ENCODE data around the gene ADCY5.

The ADCY5 gene

DNA sequence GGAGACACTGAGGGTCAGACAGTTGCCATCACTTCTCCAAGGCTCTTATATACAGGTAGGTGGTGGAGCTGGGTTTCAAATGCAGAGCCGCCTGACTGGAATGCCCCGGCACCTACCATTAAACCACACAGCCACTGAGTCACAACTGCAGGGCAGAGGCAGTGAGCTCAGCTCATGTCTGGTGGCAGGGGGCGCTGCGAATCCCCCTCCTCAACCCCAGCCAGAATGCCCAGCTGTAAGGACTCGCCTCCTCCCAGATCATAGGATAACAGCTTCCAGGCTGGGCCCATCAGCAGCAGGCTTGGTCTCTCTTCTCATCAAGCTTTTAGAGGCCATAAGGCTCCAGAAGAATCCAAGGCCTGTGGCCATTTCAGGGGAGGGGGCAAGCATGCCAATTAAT is 26.4 kb downstream of the ADCY5 start:
- TF ChIP-seq, protein P1, sequence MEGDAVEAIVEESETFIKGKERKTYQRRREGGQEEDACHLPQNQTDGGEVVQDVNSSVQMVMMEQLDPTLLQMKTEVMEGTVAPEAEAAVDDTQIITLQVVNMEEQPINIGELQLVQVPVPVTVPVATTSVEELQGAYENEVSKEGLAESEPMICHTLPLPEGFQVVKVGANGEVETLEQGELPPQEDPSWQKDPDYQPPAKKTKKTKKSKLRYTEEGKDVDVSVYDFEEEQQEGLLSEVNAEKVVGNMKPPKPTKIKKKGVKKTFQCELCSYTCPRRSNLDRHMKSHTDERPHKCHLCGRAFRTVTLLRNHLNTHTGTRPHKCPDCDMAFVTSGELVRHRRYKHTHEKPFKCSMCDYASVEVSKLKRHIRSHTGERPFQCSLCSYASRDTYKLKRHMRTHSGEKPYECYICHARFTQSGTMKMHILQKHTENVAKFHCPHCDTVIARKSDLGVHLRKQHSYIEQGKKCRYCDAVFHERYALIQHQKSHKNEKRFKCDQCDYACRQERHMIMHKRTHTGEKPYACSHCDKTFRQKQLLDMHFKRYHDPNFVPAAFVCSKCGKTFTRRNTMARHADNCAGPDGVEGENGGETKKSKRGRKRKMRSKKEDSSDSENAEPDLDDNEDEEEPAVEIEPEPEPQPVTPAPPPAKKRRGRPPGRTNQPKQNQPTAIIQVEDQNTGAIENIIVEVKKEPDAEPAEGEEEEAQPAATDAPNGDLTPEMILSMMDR (IDR thresholded peaks at IDR 0.05; ENCODE audit: borderline replicate concordance, insufficient read depth, low read depth, low read length): no peak
- H3K4me3 ChIP-seq (ENCODE audit: low read depth, low read length): no peak overlapping the region

DNA sequence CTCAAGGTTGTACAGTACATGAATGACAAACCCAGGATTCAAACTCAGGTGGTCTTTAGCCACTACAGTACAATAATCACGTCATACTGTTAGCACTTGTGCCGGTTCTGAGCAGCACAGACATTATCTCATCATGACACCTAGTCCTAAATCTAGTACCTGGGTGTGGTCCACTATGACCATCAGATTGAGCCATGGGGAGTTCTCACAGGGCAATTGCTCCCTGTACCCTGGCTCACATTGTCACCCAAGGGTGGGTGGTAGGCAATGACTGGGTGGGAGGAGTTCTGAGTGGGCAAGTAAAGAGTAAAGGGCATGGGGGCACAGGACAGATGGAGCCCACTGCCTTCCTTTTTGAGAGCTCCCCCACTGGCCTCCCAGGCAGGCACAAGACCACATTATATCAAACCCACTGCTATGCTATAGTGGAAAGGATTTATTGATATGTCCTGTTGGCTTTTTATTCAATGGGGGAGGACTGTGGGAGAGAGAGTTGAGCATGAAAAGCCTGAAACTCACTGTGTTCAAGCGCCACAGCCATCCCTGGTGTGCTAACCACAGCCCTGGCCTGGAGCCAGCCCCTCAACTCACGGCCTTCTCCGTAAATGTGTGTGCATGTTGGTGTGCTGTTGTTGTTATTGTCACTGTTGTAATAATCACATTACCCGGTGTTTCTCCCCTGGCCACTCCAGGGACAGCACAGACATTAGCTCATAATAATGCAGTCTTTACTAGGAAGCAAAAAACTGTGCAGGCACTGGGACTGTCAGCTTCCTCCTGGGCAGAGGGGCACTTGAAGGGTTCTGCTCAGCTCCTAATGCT is 27.3 kb downstream of the ADCY5 start:
- H3K4me3 ChIP-seq (ENCODE audit: low read depth, low read length): no peak overlapping the region
- TF ChIP-seq, protein P1 (IDR thresholded peaks at IDR 0.05; ENCODE audit: borderline replicate concordance, insufficient read depth, low read depth, low read length): no peak

GRCh38 chr3:123420416-123420968 is 28.4 kb downstream of the ADCY5 start:
- no peak overlapping the region for H3K4me3 ChIP-seq (ENCODE audit: low read depth, low read length)
- TF ChIP-seq, protein P1 (IDR thresholded peaks at IDR 0.05; ENCODE audit: borderline replicate concordance, insufficient read depth, low read depth, low read length): no peak

DNA sequence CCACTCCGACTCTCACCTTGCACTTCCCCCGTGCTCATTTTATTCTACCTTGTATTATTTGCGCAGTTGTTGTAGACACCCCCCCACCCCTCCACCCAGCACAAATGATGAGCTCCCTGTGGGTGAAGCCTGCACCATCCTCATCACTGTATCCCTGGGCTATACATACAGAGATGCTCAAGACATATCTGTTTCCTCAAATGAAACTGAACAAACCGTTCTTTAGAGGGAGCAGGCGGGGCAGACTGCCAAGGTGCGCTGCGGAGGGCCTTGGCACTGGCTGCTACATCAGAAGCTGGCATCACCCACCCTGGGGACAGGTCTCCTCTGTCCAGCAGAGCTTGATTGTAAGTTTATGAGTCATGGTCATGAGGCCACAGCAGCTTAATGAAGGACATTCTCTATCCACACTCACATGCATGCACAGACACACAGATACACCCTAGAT is 29.0 kb downstream of the ADCY5 start:
- TF ChIP-seq, protein P1 (IDR thresholded peaks at IDR 0.05; ENCODE audit: borderline replicate concordance, insufficient read depth, low read depth, low read length): no peak
- no peak overlapping the region for H3K4me3 ChIP-seq (ENCODE audit: low read depth, low read length)

GRCh38 chr3:123419181-123419849 is 29.6 kb downstream of the ADCY5 start:
- TF ChIP-seq, protein P1 (IDR thresholded peaks at IDR 0.05; ENCODE audit: borderline replicate concordance, insufficient read depth, low read depth, low read length): no peak
- H3K4me3 ChIP-seq (ENCODE audit: low read depth, low read length): no peak overlapping the region

DNA sequence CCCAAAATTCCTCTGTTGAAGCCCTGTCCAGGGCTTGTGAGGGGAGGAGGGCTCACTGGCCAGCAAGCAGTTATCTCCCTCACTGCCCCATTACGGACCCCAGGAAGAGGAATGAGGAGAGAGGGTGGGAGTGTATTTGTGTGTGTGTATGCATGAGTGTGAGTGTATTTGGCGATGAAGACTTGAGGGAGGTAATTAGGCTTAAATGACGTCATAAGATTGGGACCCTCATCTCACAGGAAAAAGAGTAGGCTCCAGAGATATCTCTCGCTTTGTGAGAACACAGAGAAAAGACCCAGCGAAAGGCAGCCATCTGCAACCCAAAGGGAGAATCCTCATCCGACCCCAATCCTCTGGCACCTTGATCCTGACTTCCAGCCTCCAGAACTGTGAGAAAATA is 32.2 kb downstream of the ADCY5 start:
- H3K4me3 ChIP-seq (ENCODE audit: low read depth, low read length): no peak overlapping the region
- TF ChIP-seq, protein P1 (IDR thresholded peaks at IDR 0.05; ENCODE audit: borderline replicate concordance, insufficient read depth, low read depth, low read length): no peak
